ENCODE results near the gene CIITA.

Gene CIITA

DNA sequence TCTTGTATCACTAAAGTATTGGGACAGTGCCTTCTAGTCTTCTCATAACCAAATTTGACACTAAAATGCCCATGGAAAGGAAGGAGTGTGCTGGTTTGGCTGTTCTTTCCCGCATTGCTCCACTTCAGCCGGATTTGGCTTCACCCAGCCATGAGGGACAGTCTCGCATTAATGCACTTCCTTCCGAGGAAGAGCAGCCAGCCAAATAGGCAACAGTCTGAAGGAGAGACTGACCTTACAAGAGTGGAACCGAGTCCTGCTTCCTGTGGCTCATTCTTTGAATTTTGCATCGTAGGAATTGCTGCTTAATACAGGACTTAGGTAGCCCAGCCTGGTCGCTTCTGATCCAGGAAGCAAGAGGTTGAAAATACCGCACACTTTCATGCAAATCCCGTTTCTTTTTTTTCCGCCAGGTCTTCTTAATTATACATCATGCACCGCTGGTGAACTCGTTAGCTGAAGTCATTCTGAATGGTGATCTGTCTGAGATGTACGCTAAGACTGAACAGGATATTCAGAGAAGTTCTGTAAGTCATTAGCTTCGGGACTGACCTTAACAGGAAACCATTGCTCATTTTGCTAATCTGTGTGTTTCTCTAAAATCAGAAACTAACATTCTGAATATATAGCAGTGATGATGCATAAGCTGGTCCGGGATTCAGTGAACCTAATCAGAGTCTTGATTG is 105.6 kb downstream of the CIITA start:
- DNase-seq, result no peak

DNA sequence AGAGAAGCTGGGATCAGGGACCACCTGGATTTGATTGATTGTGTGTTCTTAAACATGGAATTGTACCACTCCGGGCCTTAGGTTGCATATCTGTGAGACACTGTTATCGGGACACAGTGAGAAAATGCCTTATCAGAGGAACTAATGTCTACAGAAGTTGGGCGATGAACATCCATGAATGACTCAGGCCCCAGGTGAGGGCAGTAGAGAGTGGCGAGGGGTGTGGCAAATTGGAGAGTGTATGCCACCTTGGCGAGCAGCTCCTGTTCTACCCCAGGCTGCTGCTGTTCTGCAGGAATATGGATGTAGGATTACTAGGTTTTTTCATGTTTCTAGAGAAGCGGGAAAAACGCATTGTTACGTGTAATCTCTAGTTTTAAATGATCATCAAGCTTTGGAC is 106.2 kb downstream of the CIITA start:
- DNase-seq, result peak in 1 of 2 experiments; percentile 21

DNA sequence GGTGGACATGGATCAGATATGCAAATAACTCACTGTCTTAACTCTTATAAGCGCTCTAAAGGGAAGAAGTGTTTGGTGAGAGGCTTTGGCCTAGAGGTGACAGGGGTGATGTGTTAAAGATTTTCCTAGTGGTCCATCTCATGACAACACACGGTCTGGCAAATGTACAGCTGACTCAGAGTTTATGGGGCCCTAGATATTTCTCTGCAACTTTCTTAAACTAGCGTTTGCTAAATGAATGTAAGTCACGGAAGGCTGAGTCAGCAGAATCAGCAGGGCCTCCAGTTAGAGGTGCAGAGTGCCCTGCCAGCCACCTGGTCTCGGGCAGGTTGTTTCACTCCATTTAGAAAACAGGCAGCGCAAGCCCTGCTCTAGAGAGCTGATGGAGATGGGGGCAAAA is 107.5 kb downstream of the CIITA start:
- DNase-seq, result no peak
